ENCODE measurements around the gene CSTF1. TPM values are rescaled to one million over a fixed set of nuclear protein-coding genes. Genes with fewer than 3 reads are reported as not detected.

The CSTF1 gene
- total and polyA plus RNA-seq, 2 of the 8 experiments (the other 6 are each of a cell fraction or from before 2014, with no cell fraction given): 59.4 to 83.5 TPM

DNA sequence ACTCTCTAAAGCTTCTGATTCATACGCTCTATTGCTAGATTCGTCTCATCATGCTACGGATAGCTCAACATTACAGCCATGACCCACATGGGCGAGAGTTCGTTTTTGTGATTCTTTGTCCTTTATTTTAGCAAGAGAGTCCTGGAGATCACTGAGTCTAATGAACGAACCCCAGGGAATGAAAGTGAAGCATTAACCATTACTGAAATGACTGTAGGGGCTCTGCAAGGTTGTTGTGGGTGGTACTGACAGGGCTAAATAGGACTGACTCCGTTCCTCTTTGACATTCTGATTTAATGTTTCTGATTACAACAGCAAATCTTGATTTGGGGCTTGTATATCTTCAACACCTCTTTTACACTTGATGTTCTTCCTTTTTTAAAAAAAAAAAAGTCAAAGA, 62.3 kb downstream of the CSTF1 start (continued):
- TF ChIP-seq CHD7 (IDR thresholded peaks at IDR 0.05; ENCODE audit: insufficient replicate concordance, low read length) (no peak), GTF2F1 (IDR thresholded peaks at IDR 0.05; ENCODE audit: borderline replicate concordance, low read depth, low read length) (no peak), RFX5 (IDR thresholded peaks at IDR 0.05; ENCODE audit: borderline replicate concordance, low read depth, low read length) (no peak), PHF8 (conservative IDR thresholded peaks at IDR 0.05; ENCODE audit: low read depth, low read length) (no peak), CEBPB (IDR thresholded peaks at IDR 0.05; ENCODE audit: low read depth, low read length) (no peak), SRF (IDR thresholded peaks at IDR 0.05; ENCODE audit: low read depth, low read length) (no peak)
